Raji (cell line): ENCODE results near the gene TSC1.

ENCODE experiments used
- POLR2A ChIP-seq: IDR thresholded peaks from 2 replicates; pipeline ENCODE4 v1.6.1; 2011; ENCODE audit warnings: low read depth, low read length, control low read depth; ENCODE audit not compliant: insufficient read depth

Gene TSC1

GRCh38 chr9:132909311-132909710 is 35.1 kb downstream of the TSC1 start:
- no peak for TF ChIP-seq POLR2A

GRCh38 chr9:132908635-132909034 is 35.8 kb downstream of the TSC1 start:
- TF ChIP-seq POLR2A: no peak

- no peak for TF ChIP-seq POLR2A
Observed at GRCh38 chr9:132905726-132906125, 38.7 kb downstream of the TSC1 start.

GRCh38 chr9:132903574-132904492 is 40.6 kb downstream of the TSC1 start:
- TF ChIP-seq POLR2A: no peak

GRCh38 chr9:132901858-132902831 is 42.3 kb downstream of the TSC1 start:
- TF ChIP-seq POLR2A: no peak

- no peak for TF ChIP-seq POLR2A
Observed at GRCh38 chr9:132898051-132898450, 46.4 kb downstream of the TSC1 start.

- no peak for TF ChIP-seq POLR2A
Observed at GRCh38 chr9:132896906-132897305, 47.5 kb downstream of the TSC1 start.

GRCh38 chr9:132896264-132896663 is 48.2 kb downstream of the TSC1 start:
- TF ChIP-seq POLR2A: no peak

- TF ChIP-seq POLR2A: no peak
Observed at GRCh38 chr9:132894862-132895835, 49.3 kb downstream of the TSC1 start.

GRCh38 chr9:132894346-132894745 is 50.1 kb downstream of the TSC1 start:
- no peak for TF ChIP-seq POLR2A

GRCh38 chr9:132892400-132892799 is 52.0 kb downstream of the TSC1 start:
- no peak for TF ChIP-seq POLR2A

- no peak for TF ChIP-seq POLR2A
Observed at GRCh38 chr9:132888151-132888550, 56.3 kb downstream of the TSC1 start.

- TF ChIP-seq POLR2A: no peak
Observed at GRCh38 chr9:132887181-132888120, 57.0 kb downstream of the TSC1 start.
